Uterus (tissue), 2 donors: ENCODE results near the gene MAPRE2.

Experiments
- POLR2A ChIP-seq, 2 donors: fragments of 450-650 bp; IDR thresholded peaks; one replicate each; pipeline ENCODE4 v1.6.1; 2016; ENCODE audit warnings: antibody characterized with exemption in 2 of 2, mild to moderate bottlenecking in 1 of 2, moderate library complexity in 1 of 2
- TF ChIP-seq, protein P1 (sequence below), 4 experiments: fragments of 200-600 bp in 2 of 4; fragments of 450-650 bp in 2 of 4; sonication (generic) in 2 of 4; IDR thresholded peaks; one replicate each; pipeline ENCODE4 v1.5.1; 2016 to 2019; ENCODE audit warnings: antibody characterized with exemption in 4 of 4, mild to moderate bottlenecking in 2 of 4, moderate library complexity in 1 of 4

DNA sequence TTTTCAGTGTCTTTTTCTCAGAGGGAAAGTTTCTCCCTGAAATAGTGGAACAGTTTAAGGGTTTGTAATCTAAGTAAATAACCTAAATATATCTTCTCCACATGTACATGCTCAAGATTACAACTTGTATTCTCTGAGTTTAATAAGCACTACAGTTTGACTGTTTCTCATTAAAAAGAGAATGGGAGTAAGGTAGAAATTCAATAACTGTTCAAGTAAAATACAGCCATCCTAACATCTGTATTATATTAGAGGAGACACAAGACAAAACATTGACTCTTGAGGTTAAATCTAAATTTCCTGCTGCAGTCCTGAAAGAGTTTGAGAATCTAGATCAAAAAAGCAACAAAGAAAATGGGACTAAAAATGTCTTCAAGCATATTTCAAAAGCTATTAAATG lies 126.6 kb downstream of the MAPRE2 start:
- TF ChIP-seq, protein P1, sequence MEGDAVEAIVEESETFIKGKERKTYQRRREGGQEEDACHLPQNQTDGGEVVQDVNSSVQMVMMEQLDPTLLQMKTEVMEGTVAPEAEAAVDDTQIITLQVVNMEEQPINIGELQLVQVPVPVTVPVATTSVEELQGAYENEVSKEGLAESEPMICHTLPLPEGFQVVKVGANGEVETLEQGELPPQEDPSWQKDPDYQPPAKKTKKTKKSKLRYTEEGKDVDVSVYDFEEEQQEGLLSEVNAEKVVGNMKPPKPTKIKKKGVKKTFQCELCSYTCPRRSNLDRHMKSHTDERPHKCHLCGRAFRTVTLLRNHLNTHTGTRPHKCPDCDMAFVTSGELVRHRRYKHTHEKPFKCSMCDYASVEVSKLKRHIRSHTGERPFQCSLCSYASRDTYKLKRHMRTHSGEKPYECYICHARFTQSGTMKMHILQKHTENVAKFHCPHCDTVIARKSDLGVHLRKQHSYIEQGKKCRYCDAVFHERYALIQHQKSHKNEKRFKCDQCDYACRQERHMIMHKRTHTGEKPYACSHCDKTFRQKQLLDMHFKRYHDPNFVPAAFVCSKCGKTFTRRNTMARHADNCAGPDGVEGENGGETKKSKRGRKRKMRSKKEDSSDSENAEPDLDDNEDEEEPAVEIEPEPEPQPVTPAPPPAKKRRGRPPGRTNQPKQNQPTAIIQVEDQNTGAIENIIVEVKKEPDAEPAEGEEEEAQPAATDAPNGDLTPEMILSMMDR (IDR thresholded peaks at IDR 0.05) = no peak
- no peak for TF ChIP-seq POLR2A (IDR thresholded peaks at IDR 0.05)
